ENCODE data around the gene PXT1.

PXT1 gene

GRCh38 chr6:36357872-36358225, 84.8 kb downstream of the PXT1 start (continued):
- TF ChIP-seq TSHZ1 (tag by site-specific recombination; IDR thresholded peaks at IDR 0.05; ENCODE audit: borderline replicate concordance): no peak
- TF ChIP-seq ZBTB20 (tag by site-specific recombination; IDR thresholded peaks at IDR 0.05): no peak
- TF ChIP-seq SCRT2 (tag by site-specific recombination; IDR thresholded peaks at IDR 0.05): no peak
- no peak for TF ChIP-seq KLF10 (tag by site-specific recombination; IDR thresholded peaks at IDR 0.05)
- no peak for TF ChIP-seq ZBTB11 (tag by site-specific recombination; conservative IDR thresholded peaks at IDR 0.05; ENCODE audit: low read depth)
- no peak for TF ChIP-seq ZNF248 (tag by site-specific recombination; IDR thresholded peaks at IDR 0.05)
- TF ChIP-seq, protein P1, sequence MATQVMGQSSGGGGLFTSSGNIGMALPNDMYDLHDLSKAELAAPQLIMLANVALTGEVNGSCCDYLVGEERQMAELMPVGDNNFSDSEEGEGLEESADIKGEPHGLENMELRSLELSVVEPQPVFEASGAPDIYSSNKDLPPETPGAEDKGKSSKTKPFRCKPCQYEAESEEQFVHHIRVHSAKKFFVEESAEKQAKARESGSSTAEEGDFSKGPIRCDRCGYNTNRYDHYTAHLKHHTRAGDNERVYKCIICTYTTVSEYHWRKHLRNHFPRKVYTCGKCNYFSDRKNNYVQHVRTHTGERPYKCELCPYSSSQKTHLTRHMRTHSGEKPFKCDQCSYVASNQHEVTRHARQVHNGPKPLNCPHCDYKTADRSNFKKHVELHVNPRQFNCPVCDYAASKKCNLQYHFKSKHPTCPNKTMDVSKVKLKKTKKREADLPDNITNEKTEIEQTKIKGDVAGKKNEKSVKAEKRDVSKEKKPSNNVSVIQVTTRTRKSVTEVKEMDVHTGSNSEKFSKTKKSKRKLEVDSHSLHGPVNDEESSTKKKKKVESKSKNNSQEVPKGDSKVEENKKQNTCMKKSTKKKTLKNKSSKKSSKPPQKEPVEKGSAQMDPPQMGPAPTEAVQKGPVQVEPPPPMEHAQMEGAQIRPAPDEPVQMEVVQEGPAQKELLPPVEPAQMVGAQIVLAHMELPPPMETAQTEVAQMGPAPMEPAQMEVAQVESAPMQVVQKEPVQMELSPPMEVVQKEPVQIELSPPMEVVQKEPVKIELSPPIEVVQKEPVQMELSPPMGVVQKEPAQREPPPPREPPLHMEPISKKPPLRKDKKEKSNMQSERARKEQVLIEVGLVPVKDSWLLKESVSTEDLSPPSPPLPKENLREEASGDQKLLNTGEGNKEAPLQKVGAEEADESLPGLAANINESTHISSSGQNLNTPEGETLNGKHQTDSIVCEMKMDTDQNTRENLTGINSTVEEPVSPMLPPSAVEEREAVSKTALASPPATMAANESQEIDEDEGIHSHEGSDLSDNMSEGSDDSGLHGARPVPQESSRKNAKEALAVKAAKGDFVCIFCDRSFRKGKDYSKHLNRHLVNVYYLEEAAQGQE (tag by site-specific recombination; IDR thresholded peaks at IDR 0.05): no peak

- POLR2A ChIA-PET: interaction anchor here (0.7 kb wide), 1 partner anchor 693 kb away, joined by 5 read pairs; no protein-coding TSS in a partner anchor
Measured at GRCh38 chr6:36355819-36356218, 86.8 kb downstream of the PXT1 start.

More at GRCh38 chr6:36355819-36356218, 86.8 kb downstream of the PXT1 start:
- Histone ChIP-seq H3K9me3 (ENCODE audit: control insufficient read depth, insufficient read depth, low read depth, low read length) (no peaks in the 10 kb centered on the region), H3K4me1 (ENCODE audit: control insufficient read depth, insufficient read depth, low read length) (no peaks in the 10 kb centered on the region), H3K27ac (ENCODE audit: extremely low read depth, low read depth, low read length) (no peak overlapping the region), H3K4me3 (ENCODE audit: low read depth, low read length) (no peak overlapping the region), H3K36me3 (ENCODE audit: control insufficient read depth in 2 of 2, insufficient read depth in 1 of 2, low read length in 2 of 2) (no peaks in the 10 kb centered on the region)
- CTCF ChIA-PET: interaction anchor here (1.1 to 11.6 kb wide), 3 partner anchors 11 to 260 kb away, joined by 3 to 234 read pairs (median 172); partner anchors contain the start of gene BNIP5
- TF ChIP-seq CTCF (tag by site-specific recombination; IDR thresholded peaks at IDR 0.05): no peak
- 0 out of 2 replicates have a peak, but pooled peaks have one; percentile 14 for TF ChIP-seq EGR2 (tag by site-specific recombination; IDR thresholded peaks at IDR 0.05; ENCODE audit: low read depth)
- TF ChIP-seq ZSCAN16 (tag by site-specific recombination; IDR thresholded peaks at IDR 0.05): no peak

Measured in HEK293 (cell line).